Measurements from ENCODE around the gene SYT13.

Gene SYT13

GRCh38 chr11:45267052-45267451, 19.1 kb downstream of the SYT13 start:
- TF ChIP-seq POLR2A (IDR thresholded peaks at IDR 0.05; ENCODE audit: low read depth, low read length) = no peak
- no peak for TF ChIP-seq POLR2AphosphoS5 (IDR thresholded peaks at IDR 0.05; ENCODE audit: low read depth, low read length)
- no peak for TF ChIP-seq TAF1 (IDR thresholded peaks at IDR 0.05; ENCODE audit: low read depth, low read length)
- no peak for TF ChIP-seq PAX5 (IDR thresholded peaks at IDR 0.05; ENCODE audit: insufficient read depth, low read length, severe bottlenecking)
- no peak for TF ChIP-seq SPI1 (IDR thresholded peaks at IDR 0.05; ENCODE audit: low read depth, low read length)
- TF ChIP-seq POU2F2 (IDR thresholded peaks at IDR 0.05; ENCODE audit: low read depth, low read length) = no peak
- DNase-seq (ENCODE audit: insufficient read length, low spot score) = no peak
- FAIRE-seq = no peak

GRCh38 chr11:45266676-45267020, 19.5 kb downstream of the SYT13 start:
- FAIRE-seq = no peak
- TF ChIP-seq TAF1 (IDR thresholded peaks at IDR 0.05; ENCODE audit: low read depth, low read length) (no peak), SPI1 (IDR thresholded peaks at IDR 0.05; ENCODE audit: low read depth, low read length) (no peak), POLR2A (IDR thresholded peaks at IDR 0.05; ENCODE audit: low read depth, low read length) (no peak), POU2F2 (IDR thresholded peaks at IDR 0.05; ENCODE audit: low read depth, low read length) (no peak), PAX5 (IDR thresholded peaks at IDR 0.05; ENCODE audit: insufficient read depth, low read length, severe bottlenecking) (no peak), POLR2AphosphoS5 (IDR thresholded peaks at IDR 0.05; ENCODE audit: low read depth, low read length) (no peak)
- no peak for DNase-seq (ENCODE audit: insufficient read length, low spot score)

GRCh38 chr11:45265969-45266675, 20.0 kb downstream of the SYT13 start:
- no peak for FAIRE-seq
- TF ChIP-seq PAX5 (IDR thresholded peaks at IDR 0.05; ENCODE audit: insufficient read depth, low read length, severe bottlenecking) (no peak), SPI1 (IDR thresholded peaks at IDR 0.05; ENCODE audit: low read depth, low read length) (no peak), POLR2A (IDR thresholded peaks at IDR 0.05; ENCODE audit: low read depth, low read length) (no peak), TAF1 (IDR thresholded peaks at IDR 0.05; ENCODE audit: low read depth, low read length) (no peak), POLR2AphosphoS5 (IDR thresholded peaks at IDR 0.05; ENCODE audit: low read depth, low read length) (no peak), POU2F2 (IDR thresholded peaks at IDR 0.05; ENCODE audit: low read depth, low read length) (no peak)

GRCh38 chr11:45264839-45265515, 21.2 kb downstream of the SYT13 start:
- TF ChIP-seq SPI1 (IDR thresholded peaks at IDR 0.05; ENCODE audit: low read depth, low read length) (no peak), POU2F2 (IDR thresholded peaks at IDR 0.05; ENCODE audit: low read depth, low read length) (no peak), POLR2AphosphoS5 (IDR thresholded peaks at IDR 0.05; ENCODE audit: low read depth, low read length) (no peak), PAX5 (IDR thresholded peaks at IDR 0.05; ENCODE audit: insufficient read depth, low read length, severe bottlenecking) (no peak), TAF1 (IDR thresholded peaks at IDR 0.05; ENCODE audit: low read depth, low read length) (no peak)
- FAIRE-seq = no peak
- DNase-seq (ENCODE audit: insufficient read length, low spot score) = no peak

More at GRCh38 chr11:45265969-45266675, 20.0 kb downstream of the SYT13 start:
- DNase-seq (ENCODE audit: insufficient read length, low spot score) = no peak

- FAIRE-seq (no peak), DNase-seq (ENCODE audit: insufficient read length, low spot score) (no peak)
- TF ChIP-seq SPI1 (IDR thresholded peaks at IDR 0.05; ENCODE audit: low read depth, low read length) (no peak), POLR2AphosphoS5 (IDR thresholded peaks at IDR 0.05; ENCODE audit: low read depth, low read length) (no peak), TAF1 (IDR thresholded peaks at IDR 0.05; ENCODE audit: low read depth, low read length) (no peak), POLR2A (IDR thresholded peaks at IDR 0.05; ENCODE audit: low read depth, low read length) (no peak), PAX5 (IDR thresholded peaks at IDR 0.05; ENCODE audit: insufficient read depth, low read length, severe bottlenecking) (no peak), POU2F2 (IDR thresholded peaks at IDR 0.05; ENCODE audit: low read depth, low read length) (no peak)
Observed at GRCh38 chr11:45263773-45264172, 22.4 kb downstream of the SYT13 start.

- no peak for DNase-seq (ENCODE audit: insufficient read length, low spot score)
- FAIRE-seq = no peak
- no peak for TF ChIP-seq POLR2A (IDR thresholded peaks at IDR 0.05; ENCODE audit: low read depth, low read length)
Observed at GRCh38 chr11:45262900-45263299, 23.2 kb downstream of the SYT13 start.

- no peak for FAIRE-seq
- TF ChIP-seq PAX5 (IDR thresholded peaks at IDR 0.05; ENCODE audit: insufficient read depth, low read length, severe bottlenecking) (no peak), TAF1 (IDR thresholded peaks at IDR 0.05; ENCODE audit: low read depth, low read length) (no peak), POU2F2 (IDR thresholded peaks at IDR 0.05; ENCODE audit: low read depth, low read length) (no peak), POLR2A (IDR thresholded peaks at IDR 0.05; ENCODE audit: low read depth, low read length) (no peak), POLR2AphosphoS5 (IDR thresholded peaks at IDR 0.05; ENCODE audit: low read depth, low read length) (no peak), SPI1 (IDR thresholded peaks at IDR 0.05; ENCODE audit: low read depth, low read length) (no peak)
- DNase-seq (ENCODE audit: insufficient read length, low spot score) = no peak
Observed at GRCh38 chr11:45260071-45260470, 26.1 kb downstream of the SYT13 start.

GRCh38 chr11:45259592-45259991, 26.5 kb downstream of the SYT13 start:
- TF ChIP-seq TAF1 (IDR thresholded peaks at IDR 0.05; ENCODE audit: low read depth, low read length) (no peak), POU2F2 (IDR thresholded peaks at IDR 0.05; ENCODE audit: low read depth, low read length) (no peak), SPI1 (IDR thresholded peaks at IDR 0.05; ENCODE audit: low read depth, low read length) (no peak), PAX5 (IDR thresholded peaks at IDR 0.05; ENCODE audit: insufficient read depth, low read length, severe bottlenecking) (no peak), POLR2AphosphoS5 (IDR thresholded peaks at IDR 0.05; ENCODE audit: low read depth, low read length) (no peak)
- DNase-seq (ENCODE audit: insufficient read length, low spot score) (no peak), FAIRE-seq (no peak)

- no peak for FAIRE-seq
- DNase-seq (ENCODE audit: insufficient read length, low spot score) = no peak
- no peak for TF ChIP-seq POLR2AphosphoS5 (IDR thresholded peaks at IDR 0.05; ENCODE audit: low read depth, low read length)
- TF ChIP-seq PAX5 (IDR thresholded peaks at IDR 0.05; ENCODE audit: insufficient read depth, low read length, severe bottlenecking) = no peak
- TF ChIP-seq SPI1 (IDR thresholded peaks at IDR 0.05; ENCODE audit: low read depth, low read length) = no peak
- no peak for TF ChIP-seq TAF1 (IDR thresholded peaks at IDR 0.05; ENCODE audit: low read depth, low read length)
- no peak for TF ChIP-seq POU2F2 (IDR thresholded peaks at IDR 0.05; ENCODE audit: low read depth, low read length)
- no peak for TF ChIP-seq POLR2A (IDR thresholded peaks at IDR 0.05; ENCODE audit: low read depth, low read length)
Observed at GRCh38 chr11:45258982-45259530, 27.1 kb downstream of the SYT13 start.

All from GM12891 (cell line).